GM10248 (cell line): ENCODE measurements around the gene SCAMP2.

Experiments
- CTCF ChIA-PET: fragments of 300-600 bp; sonication (Branson Sonifier 250); formaldehyde crosslinking; extraction: SDS; loops from one replicate; lab custom pipeline; 2021; ENCODE audit warnings: antibody characterized with exemption; lab: Yijun Ruan, JAX
- POLR2A ChIA-PET: fragments of 350-650 bp; sonication (Branson Sonifier 250); formaldehyde crosslinking; extraction: SDS; loops from one replicate; lab custom pipeline; 2020; ENCODE audit warnings: antibody characterized with exemption; lab: Yijun Ruan, JAX
- DNase-seq: peaks from one replicate; pipeline ENCODE4 v3.0.0; 2012; ENCODE audit errors: extremely low spot score
- TF ChIP-seq, protein P1 (sequence below): IDR thresholded peaks from 2 replicates; pipeline ENCODE4 v1.5.1; 2012; ENCODE audit warnings: mild to moderate bottlenecking, low read depth; ENCODE audit errors: extremely low read depth, missing control alignments, control extremely low read depth

SCAMP2 gene

DNA sequence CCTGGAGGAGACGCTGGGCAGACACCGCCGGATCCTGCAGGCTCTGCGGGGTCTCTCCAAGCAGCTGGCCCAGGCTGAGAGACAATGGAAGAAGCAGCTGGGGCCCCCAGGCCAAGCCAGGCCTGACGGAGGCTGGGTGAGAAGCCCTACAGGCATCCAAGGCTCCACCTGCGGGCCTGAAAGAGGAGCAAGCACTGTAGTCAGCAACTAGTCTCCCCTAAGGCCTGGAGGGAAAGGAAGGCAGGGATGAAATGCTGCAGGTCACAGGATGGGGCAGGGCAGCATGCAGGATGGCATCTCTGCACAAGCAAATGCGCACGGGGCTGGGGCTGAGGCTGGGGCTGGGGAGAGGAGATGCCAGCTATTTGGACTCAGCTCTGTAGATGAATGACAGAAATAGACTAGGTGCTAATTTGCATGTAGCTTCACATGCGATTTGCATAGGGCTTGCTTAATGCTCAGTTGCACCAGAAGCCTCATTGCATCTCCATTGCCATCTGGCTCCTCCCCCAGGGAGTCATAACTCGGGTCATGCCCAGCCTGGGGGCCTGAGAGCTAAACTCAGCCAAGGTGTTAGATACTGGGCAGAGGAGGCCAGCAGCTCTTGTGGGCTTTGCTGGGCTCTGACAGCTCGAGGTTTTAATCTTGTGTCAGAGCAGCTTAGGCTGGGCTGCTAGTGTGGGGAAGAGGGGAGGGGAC is 51.9 kb downstream of the SCAMP2 start:
- DNase-seq: peak; percentile 63
- POLR2A ChIA-PET: no interaction called here
- CTCF ChIA-PET: interaction anchor here (0.9 to 2.2 kb wide), 15 partner anchors 9 to 188 kb away, joined by 3 to 12 read pairs (median 3); partner anchors contain the start of gene LMAN1L
- TF ChIP-seq, protein P1, sequence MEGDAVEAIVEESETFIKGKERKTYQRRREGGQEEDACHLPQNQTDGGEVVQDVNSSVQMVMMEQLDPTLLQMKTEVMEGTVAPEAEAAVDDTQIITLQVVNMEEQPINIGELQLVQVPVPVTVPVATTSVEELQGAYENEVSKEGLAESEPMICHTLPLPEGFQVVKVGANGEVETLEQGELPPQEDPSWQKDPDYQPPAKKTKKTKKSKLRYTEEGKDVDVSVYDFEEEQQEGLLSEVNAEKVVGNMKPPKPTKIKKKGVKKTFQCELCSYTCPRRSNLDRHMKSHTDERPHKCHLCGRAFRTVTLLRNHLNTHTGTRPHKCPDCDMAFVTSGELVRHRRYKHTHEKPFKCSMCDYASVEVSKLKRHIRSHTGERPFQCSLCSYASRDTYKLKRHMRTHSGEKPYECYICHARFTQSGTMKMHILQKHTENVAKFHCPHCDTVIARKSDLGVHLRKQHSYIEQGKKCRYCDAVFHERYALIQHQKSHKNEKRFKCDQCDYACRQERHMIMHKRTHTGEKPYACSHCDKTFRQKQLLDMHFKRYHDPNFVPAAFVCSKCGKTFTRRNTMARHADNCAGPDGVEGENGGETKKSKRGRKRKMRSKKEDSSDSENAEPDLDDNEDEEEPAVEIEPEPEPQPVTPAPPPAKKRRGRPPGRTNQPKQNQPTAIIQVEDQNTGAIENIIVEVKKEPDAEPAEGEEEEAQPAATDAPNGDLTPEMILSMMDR: no peak

DNA sequence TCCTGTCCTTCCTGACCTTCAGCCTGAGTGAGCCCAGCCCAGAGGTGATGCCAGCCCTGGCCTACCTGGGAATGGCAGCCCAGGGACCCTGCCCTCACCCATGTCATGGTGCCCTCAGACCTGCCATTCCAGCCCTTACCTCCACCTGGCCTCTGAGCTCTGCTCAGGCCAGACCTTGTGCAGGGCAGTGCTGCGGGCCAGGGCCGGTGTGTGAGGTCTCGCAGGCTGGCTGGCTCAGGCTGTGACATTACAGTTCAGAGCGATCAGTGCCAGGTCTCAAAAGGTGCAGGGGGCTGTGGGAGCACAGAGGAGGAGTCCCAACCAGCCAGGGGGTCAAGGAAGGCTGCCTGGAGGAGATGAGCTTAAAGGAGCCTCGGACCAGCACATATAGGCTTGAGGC is 53.1 kb downstream of the SCAMP2 start:
- DNase-seq: no peak
- ChIA-PET POLR2A (no interaction called here), CTCF (interaction anchor here (0.7 to 2.2 kb wide), 8 partner anchors 9 to 184 kb away, joined by 3 to 12 read pairs (median 4); no protein-coding TSS in a partner anchor)
- TF ChIP-seq, protein P1: no peak

DNA sequence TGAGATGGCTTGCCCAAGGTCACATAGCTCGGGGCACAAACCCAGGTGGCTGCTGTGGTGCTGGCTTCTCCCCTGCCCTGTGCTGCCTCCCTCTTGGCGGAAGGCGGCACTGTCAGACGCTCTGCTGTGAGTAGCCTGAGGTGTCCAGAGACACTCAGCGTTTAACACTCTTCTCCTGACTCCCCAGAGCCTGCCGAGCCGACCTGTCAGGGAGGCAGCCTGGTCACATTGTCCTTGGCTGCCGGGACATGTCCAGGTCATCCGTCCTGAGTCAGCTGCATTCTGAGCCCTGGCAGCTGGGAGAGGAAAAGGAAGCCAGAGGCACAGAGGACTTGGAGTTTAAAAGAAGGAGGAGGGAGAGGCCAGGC is 55.8 kb downstream of the SCAMP2 start:
- no peak for DNase-seq
- TF ChIP-seq, protein P1: no peak
- POLR2A ChIA-PET: no interaction called here
- CTCF ChIA-PET: interaction anchor here (1.4 to 2.9 kb wide), 2 partner anchors 18 to 46 kb away, joined by 4 to 8 read pairs; no protein-coding TSS in a partner anchor

DNA sequence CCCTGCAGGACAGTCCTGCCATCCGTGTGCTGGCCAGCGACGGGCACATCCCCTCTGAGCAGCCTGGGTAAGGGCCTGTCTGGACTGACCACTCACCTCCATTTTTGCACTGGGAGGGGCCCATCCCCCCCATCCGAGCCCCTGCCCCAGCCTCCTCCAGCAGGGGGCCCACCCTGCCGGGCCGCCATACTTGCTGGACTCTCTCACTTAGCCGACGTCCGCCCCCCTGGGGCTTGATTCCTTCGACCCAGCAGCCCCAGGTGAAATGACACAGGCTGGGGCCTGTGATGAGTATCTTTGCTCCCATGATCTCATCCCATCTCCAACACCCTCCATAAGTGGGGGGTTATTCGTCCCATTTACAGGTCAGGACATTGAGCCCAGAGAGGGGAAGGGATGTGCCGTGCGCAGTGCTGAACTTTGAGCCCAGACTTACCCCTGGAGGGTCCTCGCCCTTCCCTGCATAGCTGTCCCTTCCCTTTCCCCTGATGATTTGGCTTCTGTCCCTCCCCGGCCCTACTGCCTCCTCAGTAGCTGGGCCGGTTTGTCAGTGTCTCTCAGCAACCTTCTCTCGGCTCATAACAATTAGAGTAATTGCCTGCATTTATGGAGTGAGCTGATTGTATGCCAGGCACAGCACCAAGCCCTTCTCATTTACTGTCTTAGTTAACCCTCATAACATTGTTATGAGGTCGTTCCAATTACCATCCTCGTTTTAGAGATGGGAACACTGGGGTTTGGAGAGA is 56.4 kb downstream of the SCAMP2 start:
- ChIA-PET CTCF (interaction anchor here (1.4 to 2.9 kb wide), 4 partner anchors 10 to 202 kb away, joined by 3 to 8 read pairs (median 4); partner anchors contain the start of gene CPLX3), POLR2A (interaction anchor here (0.5 to 0.6 kb wide), 2 partner anchors 25 to 146 kb away, joined by 3 read pairs; no protein-coding TSS in a partner anchor)
- TF ChIP-seq, protein P1: no peak
- DNase-seq: no peak

DNA sequence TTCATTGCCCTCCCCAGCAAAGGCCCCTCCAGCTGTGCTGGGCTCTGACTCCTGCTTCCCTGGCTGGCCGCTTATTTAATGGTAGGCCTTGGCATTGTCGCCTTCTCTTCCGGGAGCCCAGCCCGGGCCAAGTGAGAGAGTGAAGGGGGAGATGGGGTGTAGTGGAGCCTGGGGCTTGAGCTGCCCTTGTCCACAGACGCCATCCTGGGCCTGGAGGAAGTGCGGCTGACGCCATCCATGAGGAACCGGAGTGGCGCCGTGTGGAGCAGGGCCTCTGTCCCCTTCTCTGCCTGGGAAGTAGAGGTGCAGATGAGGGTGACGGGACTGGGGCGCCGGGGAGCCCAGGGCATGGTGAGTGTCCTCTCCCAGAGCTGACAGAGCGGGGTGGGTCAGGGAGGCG is 57.2 kb downstream of the SCAMP2 start:
- TF ChIP-seq, protein P1: no peak
- DNase-seq: no peak
- CTCF ChIA-PET: interaction anchor here (1.2 to 1.7 kb wide), 6 partner anchors 10 to 201 kb away, joined by 3 to 6 read pairs (median 4); partner anchors contain the start of gene CPLX3
- POLR2A ChIA-PET: interaction anchor here (0.5 to 0.8 kb wide), 3 partner anchors 11 to 146 kb away, joined by 3 to 5 read pairs (median 3); no protein-coding TSS in a partner anchor
